Spinal cord (tissue), 10 donors: ENCODE measurements around the gene ZNF224. TPM values are rescaled to one million over a fixed set of nuclear protein-coding genes. Genes with fewer than 3 reads are reported as not detected.

Source experiments
- DNase-seq, 6 donors: peaks; one replicate each; pipeline versions ENCODE4 v3.0.0 to v3.0.0-alpha.2; 2013 to 2015; ENCODE audit warnings: low spot score in 6 of 6, low read depth in 4 of 6
- H3K27ac ChIP-seq: one replicate; pipeline ENCODE4 v1.5.1; 2013; ENCODE audit warnings: low read depth, low read length, control low read depth
- H3K27me3 ChIP-seq: one replicate; pipeline ENCODE4 v1.6.1; 2013; ENCODE audit warnings: low read length; ENCODE audit not compliant: control insufficient read depth, insufficient read depth
- H3K36me3 ChIP-seq: one replicate; pipeline ENCODE4 v1.6.1; 2013; ENCODE audit warnings: low read length; ENCODE audit not compliant: control insufficient read depth, insufficient read depth
- H3K4me1 ChIP-seq: one replicate; pipeline ENCODE4 v1.6.1; 2013; ENCODE audit warnings: low read length; ENCODE audit not compliant: control insufficient read depth, insufficient read depth
- H3K4me3 ChIP-seq: one replicate; pipeline ENCODE4 v1.5.1; 2013; ENCODE audit warnings: low read depth, low read length, control low read depth
- H3K9me3 ChIP-seq: one replicate; pipeline ENCODE4 v1.6.1; 2013; ENCODE audit warnings: low read length; ENCODE audit not compliant: control insufficient read depth, insufficient read depth
- WGBS: methylation state at CpG from one replicate; pipeline ENCODE4 v1.1.5; 2013; ENCODE audit warnings: missing lambda C conversion rate; ENCODE audit not compliant: insufficient coverage; 5-methylcytosine and 5-hydroxymethylcytosine counted together
- long read RNA-seq, 4 donors: transcript quantifications; one replicate each; lab custom pipeline, GENCODE V29; 2026
- polyA plus RNA-seq, 2 donors: library from polyadenylated mRNA; unstranded; fragments of 120-200 nt; gene quantifications; one replicate each; pipeline ENCODE4 v1.2.1, GENCODE V29; 2013; ENCODE audit not compliant: insufficient read length in 2 of 2
- total RNA-seq, 2 donors: library from RNA; depleted of rRNA in 1 of 2; stranded (reverse); fragments of 120-200 nt in 1 of 2; fragments of >200 nt in 1 of 2; gene quantifications; one replicate each; pipeline versions ENCODE4 v1.2.3 to v1.2.4, GENCODE V29; 2013 to 2014
- donor health status: healthy.

ZNF224 gene
- total RNA-seq (10 to 100 TPM; 36.0 to 49.9 TPM), polyA plus RNA-seq (10 to 100 TPM; 23.9 to 26.8 TPM)
- long read RNA-seq, donor 1, transcript ZNF224-208 (1 exons, 2,994 nt) = major isoform, 17 of 19 reads
- long read RNA-seq, donor 1, partial matches to known transcripts = 0 of 19 reads
- long read RNA-seq, donor 1, other reads (novel, unspliced or antisense) = 0 of 19 reads
- long read RNA-seq, donor 2, transcript ZNF224-208 (1 exons, 2,994 nt) = major isoform, 9 of 10 reads
- long read RNA-seq, donor 2, partial matches to known transcripts = 0 of 10 reads
- long read RNA-seq, donor 2, other reads (novel, unspliced or antisense) = 0 of 10 reads
- long read RNA-seq, donor 3, transcript ZNF224-208 (1 exons, 2,994 nt) = major isoform, 16 of 18 reads
- long read RNA-seq, donor 3, partial matches to known transcripts = 0 of 18 reads
- long read RNA-seq, donor 3, other reads (novel, unspliced or antisense) = 0 of 18 reads
- long read RNA-seq, donor 4, transcript ZNF224-208 (1 exons, 2,994 nt) = major isoform, 17 of 31 reads
- long read RNA-seq, donor 4, transcript ZNF224-203 (1 exons, 1,552 nt) = minor isoform, 9 of 31 reads
- long read RNA-seq, donor 4, partial matches to known transcripts = 0 of 31 reads
- long read RNA-seq, donor 4, other reads (novel, unspliced or antisense) = 5 of 31 reads

GRCh38 chr19:44093931-44094765 lies at the start of gene ZNF224:
TSS of gene ZNF224 (plus strand) at chr19:44094361. CDS start at chr19:44097874, 3,513 bp downstream.
- DNase-seq = peak; percentile 88 to 99 (median 92)
- peak within 1 kb of the TSS; percentile 81 for H3K4me3 ChIP-seq
- H3K27ac ChIP-seq = peak within 1 kb of the TSS; percentile 78
- WGBS = under 1% methylated on average over 48 of the region's 50 CpGs
- H3K27me3 ChIP-seq = no peaks in the 10 kb centered on the region
- peaks cover 6% of the 10 kb centered on the region for H3K4me1 ChIP-seq
- peaks cover 9% of the 10 kb centered on the region for H3K36me3 ChIP-seq
- no peaks in the 10 kb centered on the region for H3K9me3 ChIP-seq

- 18% methylated on average over 19 of the region's 21 CpGs for WGBS
Measured at GRCh38 chr19:44050740-44051649, 43.2 kb upstream of the ZNF224 start.

GRCh38 chr19:44051650-44052402 lies 42.3 kb upstream of the ZNF224 start, which contains the start of gene ZNF223:
TSS of gene ZNF223 (plus strand) at chr19:44052036. CDS start at chr19:44055177, 3,141 bp downstream.
- H3K27me3 ChIP-seq = peaks cover 15% of the 10 kb centered on the region
- H3K9me3 ChIP-seq = no peaks in the 10 kb centered on the region
- WGBS = 0% methylated on average over 36 of the region's 38 CpGs
- peak; percentile 85 to 99 (median 96) for DNase-seq
- H3K4me1 ChIP-seq = peaks cover 5% of the 10 kb centered on the region
- H3K36me3 ChIP-seq = peaks cover 7% of the 10 kb centered on the region
- peak within 1 kb of the TSS; percentile 48 for H3K27ac ChIP-seq
- H3K4me3 ChIP-seq = peak within 1 kb of the TSS; percentile 59

More at GRCh38 chr19:44050740-44051649, 43.2 kb upstream of the ZNF224 start:
- Histone ChIP-seq H3K4me3 (peak overlapping the region; percentile 59), H3K27me3 (peaks cover 15% of the 10 kb centered on the region), H3K9me3 (no peaks in the 10 kb centered on the region), H3K27ac (peak overlapping the region; percentile 48), H3K36me3 (peaks cover 3% of the 10 kb centered on the region), H3K4me1 (peaks cover 5% of the 10 kb centered on the region)
- peak in 1 of 6 donors; percentile 65 for DNase-seq

- H3K27ac ChIP-seq = no peak overlapping the region
- H3K27me3 ChIP-seq = peaks cover 4% of the 10 kb centered on the region
- H3K36me3 ChIP-seq = peaks cover 30% of the 10 kb centered on the region
- H3K4me3 ChIP-seq = no peak overlapping the region
- H3K4me1 ChIP-seq = peaks cover 5% of the 10 kb centered on the region
- DNase-seq = no peak
- H3K9me3 ChIP-seq = no peaks in the 10 kb centered on the region
- 94% methylated on average over 4 of the region's 5 CpGs for WGBS
Measured at GRCh38 chr19:44055870-44056269, 38.3 kb upstream of the ZNF224 start.

- Histone ChIP-seq H3K9me3 (no peaks in the 10 kb centered on the region), H3K27me3 (no peaks in the 10 kb centered on the region), H3K27ac (no peak overlapping the region), H3K4me1 (no peaks in the 10 kb centered on the region), H3K36me3 (peaks cover 38% of the 10 kb centered on the region), H3K4me3 (no peak overlapping the region)
- WGBS = 100% methylated on average over 1 of the region's 2 CpGs
- no peak for DNase-seq
Measured at GRCh38 chr19:44059229-44059628, 34.9 kb upstream of the ZNF224 start.

- DNase-seq = no peak
- WGBS = no CpG with 5 or more reads among the region's 1 CpG
- H3K4me3 ChIP-seq = no peak overlapping the region
- H3K9me3 ChIP-seq = no peaks in the 10 kb centered on the region
- peaks cover 40% of the 10 kb centered on the region for H3K36me3 ChIP-seq
- H3K27ac ChIP-seq = no peak overlapping the region
- H3K27me3 ChIP-seq = no peaks in the 10 kb centered on the region
- H3K4me1 ChIP-seq = no peaks in the 10 kb centered on the region
Measured at GRCh38 chr19:44061038-44061437, 33.1 kb upstream of the ZNF224 start.

GRCh38 chr19:44066305-44066704 lies 27.9 kb upstream of the ZNF224 start:
- WGBS = no CpG with 5 or more reads among the region's 3 CpGs
- peaks cover 29% of the 10 kb centered on the region for H3K36me3 ChIP-seq
- DNase-seq = no peak
- H3K4me3 ChIP-seq = no peak overlapping the region
- H3K27me3 ChIP-seq = no peaks in the 10 kb centered on the region
- H3K27ac ChIP-seq = no peak overlapping the region
- peaks cover 3% of the 10 kb centered on the region for H3K9me3 ChIP-seq
- no peaks in the 10 kb centered on the region for H3K4me1 ChIP-seq

- Histone ChIP-seq H3K4me1 (peaks cover 6% of the 10 kb centered on the region), H3K36me3 (peaks cover 22% of the 10 kb centered on the region), H3K4me3 (no peak overlapping the region), H3K27me3 (no peaks in the 10 kb centered on the region), H3K9me3 (peaks cover 3% of the 10 kb centered on the region), H3K27ac (no peak overlapping the region)
- WGBS = no CpG with 5 or more reads among the region's 1 CpG
- DNase-seq = no peak
Measured at GRCh38 chr19:44069415-44069814, 24.7 kb upstream of the ZNF224 start.
